NK-92 treated with Interleukin-12 subunit alpha and Interleukin-12 subunit beta, amount 100 ng/mL, for 24 hours (cell line): ENCODE results near the gene GABBR2.
"Not testable (repeated sequence)": the region's sequence is repeated elsewhere in the genome, so short reads cannot be mapped to it uniquely, and the experiment has no call there.

Source experiments
- DNase-seq: peaks from one replicate; lab custom pipeline; 2025; lab: John Stamatoyannopoulos, UW

Gene GABBR2

DNA sequence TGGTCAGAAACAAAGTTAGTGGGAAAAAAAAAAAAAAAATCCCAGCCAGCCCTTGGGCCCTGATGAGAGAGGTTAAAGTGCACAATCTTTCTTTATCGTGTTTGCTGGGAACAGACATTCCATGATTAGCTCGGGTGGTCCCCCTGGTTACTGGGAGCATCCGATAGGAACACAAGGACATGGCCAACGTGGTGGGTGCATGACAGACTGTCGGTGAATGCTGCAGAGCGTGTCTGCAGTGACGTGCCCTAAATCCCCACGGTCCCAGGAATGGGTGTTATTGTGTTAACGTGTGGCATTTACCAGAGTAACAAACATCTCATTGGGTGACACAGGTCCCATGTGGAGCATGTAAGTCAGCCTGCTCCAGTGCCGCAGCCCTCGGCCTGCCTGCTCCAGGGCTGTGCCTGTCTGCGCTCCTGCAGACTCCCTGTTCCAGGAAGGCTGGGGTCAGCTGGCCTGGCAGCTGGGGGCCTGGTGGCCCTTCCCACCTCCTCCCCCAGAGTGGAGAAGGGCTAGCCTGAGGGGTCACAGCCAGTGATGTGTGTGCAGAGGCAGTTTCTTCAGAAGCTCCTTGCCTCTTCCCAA, 419.0 kb downstream of the GABBR2 start:
- no peak for DNase-seq

DNA sequence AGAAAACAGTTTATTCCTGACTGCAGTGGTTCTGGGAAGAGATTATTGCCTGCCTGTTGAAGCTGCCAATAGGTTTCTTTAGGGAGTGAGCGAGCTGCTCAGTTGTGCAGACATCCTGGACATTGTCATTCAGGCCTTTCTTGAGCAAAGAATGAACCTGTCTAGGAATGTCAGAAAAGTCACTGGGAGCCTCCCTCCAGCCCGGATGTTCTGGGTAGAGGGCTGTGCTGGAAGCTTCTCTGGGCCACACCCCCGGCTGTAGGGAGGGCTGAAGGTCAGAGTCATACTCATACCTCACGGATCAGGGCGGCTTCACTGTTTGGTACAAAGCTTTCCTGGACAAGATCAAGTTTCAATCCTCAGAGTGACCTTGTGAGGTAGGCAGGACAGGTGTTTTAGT, 419.9 kb downstream of the GABBR2 start:
- DNase-seq = no peak

DNA sequence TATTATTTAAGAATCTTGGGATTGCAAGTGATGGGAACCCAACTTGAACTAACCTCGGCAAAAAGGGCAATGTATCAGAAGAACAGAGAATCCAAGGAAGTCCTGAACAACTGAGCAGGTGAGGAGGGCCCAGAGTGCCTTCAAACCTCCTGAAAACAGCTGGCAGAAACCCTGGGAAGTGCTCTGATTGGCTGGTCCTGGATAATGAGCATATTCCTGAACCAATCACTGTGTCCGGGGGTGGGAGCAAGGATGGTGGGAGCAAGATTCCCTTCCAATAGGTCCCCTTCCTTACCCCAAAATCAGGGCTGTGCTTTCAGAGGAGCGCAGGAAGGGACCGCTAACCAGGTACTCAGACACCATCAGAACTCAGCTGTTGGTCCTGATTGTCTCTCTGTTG, 421.4 kb downstream of the GABBR2 start:
- no peak for DNase-seq

DNA sequence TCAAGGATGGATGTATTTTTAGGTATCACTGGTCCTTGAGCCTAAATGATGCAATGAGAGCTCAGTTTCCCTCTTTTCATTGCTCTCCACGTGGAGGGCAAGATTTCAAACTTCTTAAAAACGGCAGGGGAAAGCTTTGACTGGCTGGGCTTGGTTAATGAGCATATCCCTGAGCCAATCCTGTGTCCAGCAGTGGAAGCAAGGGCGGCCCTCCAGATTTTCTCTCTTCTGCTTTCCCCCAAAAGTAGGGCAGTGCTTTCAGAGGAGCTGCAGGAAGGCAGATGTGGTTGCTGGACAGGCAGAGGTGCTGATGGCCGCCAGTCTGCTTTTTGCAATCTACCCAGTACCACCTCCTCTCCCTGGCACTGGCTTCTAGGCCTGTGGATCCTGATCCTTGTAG, 423.3 kb downstream of the GABBR2 start:
- DNase-seq = no peak

DNA sequence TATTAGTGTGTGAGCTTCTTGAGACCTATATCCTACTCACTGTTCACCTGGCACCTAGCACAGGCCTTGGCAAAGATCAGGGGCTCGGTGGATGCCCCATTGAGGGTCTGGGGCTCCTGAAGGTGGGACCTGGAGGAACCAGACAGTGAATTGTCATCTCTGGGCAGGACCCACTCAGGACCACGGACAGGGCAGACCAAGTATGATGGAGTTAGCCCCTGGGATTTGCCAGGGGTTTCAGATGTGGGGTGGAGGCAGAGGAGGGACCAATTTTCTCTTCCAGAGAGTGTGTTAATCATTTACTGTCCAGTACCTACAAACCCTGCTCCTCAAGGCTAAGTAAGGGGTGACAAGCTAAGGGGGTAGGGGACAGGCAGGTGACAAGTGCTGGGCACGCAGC, 424.0 kb downstream of the GABBR2 start:
- no peak for DNase-seq

DNA sequence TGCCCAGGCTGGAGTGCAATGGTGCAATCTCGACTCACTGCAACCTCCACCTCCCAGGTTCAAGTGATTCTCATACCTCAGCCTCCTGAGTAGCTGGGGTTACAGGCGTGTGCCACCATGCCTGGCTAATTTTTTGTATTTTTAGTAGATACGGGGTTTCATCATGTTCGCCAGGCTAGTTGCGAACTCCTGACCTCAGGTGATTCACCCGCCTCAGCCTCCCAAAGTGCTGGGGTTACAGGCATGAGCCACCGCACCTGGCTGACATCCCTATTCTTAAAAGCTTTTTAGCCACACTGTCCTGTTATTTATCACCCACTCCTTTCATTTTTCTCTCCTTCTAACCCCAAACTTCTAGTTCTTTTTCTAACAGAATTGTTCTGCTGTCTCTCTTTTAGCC, 425.6 kb downstream of the GABBR2 start:
- DNase-seq = not testable (repeated sequence)

DNA sequence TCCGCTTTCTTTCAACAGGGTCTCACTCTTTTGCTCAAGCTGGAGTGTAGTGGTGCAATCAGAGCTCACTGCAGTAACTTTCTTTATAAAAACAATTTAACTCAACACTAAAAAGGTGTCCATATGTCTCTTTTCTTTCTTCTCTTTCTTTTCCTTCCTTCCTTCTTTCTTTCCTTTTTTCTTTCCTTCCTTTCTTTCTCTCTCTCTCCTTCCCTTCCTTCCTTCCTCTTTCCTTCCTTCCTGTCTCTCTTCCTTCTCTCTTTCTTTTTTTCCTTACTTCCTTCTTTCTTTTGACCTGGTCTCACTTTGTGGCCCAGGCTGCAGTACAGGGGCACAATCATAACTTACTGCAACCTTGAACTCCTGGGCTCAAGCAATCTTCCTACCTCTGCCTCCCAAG, 427.5 kb downstream of the GABBR2 start:
- DNase-seq = no peak

DNA sequence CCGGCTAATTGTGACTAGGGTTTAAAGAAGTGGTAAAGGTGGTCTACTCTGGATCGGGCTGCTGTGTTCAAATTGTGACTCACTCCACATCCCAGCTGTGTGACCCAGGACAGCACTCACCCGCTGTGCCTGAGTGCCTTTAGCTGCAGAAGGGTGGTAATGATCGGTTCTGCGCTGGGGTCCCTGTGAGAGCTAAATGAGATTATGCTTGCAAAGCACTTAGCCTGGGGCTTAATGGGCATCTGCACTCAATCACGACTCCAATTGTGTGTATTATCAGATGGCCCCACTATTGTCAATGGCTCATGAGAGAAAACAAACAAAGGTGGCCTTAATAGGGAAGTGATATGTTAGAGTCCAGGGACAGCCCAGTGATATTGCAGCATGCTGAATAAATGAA, 428.2 kb downstream of the GABBR2 start:
- DNase-seq = no peak

DNA sequence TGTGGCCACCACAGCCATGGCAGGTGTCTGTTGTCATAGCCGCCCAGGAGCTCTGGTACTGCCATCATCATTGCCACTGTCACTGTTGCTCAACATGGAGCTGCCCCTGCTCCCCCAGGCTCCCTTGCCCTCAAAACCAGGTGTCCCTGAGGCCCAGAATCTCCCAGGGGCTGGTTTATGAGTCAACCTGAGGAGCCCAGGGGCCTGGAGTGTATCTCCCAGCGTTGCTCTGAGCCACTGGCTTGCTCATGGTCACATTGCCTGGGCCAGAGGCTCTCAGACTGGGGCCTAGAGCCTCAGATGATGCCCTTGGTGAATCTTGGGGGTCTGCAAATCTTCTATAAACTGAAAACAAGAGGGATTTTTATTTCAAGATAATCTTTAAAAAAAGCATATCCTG, 428.6 kb downstream of the GABBR2 start:
- no peak for DNase-seq

DNA sequence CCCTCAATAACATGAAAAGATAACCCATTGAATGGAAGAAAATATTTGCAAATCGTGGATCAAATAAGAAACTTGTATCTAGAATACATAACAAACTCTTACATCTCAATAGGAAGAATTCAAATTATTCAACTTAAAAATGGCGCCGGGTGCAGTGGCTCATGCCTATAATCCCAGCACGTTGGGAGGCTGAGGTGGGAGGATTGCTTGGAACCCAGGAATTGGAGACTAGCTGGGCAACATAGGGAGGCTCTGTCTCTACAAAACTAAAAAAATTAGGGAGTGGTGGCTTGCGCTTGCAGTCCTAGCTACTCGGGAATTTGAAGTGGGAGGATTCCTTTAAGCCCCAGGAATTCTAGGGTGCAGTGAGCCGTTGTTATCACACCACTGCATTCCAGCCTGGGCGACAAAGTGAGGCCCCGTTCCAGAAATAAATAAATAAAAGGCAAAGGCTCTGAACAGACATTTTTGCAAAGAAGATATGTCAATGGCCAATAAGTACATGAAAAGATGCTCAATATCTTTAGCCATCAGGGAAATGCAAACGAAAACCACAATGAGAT, 431.7 kb downstream of the GABBR2 start:
- no peak for DNase-seq

DNA sequence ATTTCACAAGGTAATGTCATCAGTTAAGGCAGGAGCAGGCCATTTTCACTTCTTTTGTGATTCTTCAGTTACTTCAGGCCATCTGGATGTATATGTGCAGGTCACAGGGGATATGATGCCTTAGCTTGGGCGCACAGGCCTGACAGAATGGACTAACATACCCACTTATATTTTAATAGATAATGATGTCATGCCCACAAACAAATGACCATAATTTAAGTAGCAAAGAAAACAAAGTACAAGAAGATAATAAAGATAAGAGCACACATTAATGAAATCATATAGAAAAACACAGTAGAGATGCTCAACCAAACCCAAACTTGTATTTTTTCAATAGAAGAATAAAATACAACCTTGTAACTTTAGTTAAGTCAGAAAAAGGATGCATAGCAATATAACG, 433.6 kb downstream of the GABBR2 start:
- DNase-seq = no peak

DNA sequence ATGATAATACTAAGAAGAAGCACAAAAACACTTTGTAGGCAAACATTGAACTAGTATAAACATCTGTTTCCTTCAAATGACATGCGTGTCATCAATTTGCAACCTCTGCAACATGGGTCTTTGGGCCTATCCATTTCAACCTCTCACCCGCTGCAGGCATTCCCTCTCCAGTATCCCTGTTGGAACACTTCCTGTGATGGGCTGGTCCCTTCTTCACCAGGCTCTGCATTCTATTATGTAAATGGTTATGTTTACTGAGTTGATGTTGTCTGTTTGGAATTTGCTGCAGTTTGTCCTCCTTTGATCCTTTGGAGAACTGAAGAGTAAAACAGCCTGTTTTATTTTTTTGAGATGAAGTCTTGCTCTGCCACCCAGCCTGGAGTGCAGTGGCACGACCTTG, 436.7 kb downstream of the GABBR2 start:
- no peak for DNase-seq

DNA sequence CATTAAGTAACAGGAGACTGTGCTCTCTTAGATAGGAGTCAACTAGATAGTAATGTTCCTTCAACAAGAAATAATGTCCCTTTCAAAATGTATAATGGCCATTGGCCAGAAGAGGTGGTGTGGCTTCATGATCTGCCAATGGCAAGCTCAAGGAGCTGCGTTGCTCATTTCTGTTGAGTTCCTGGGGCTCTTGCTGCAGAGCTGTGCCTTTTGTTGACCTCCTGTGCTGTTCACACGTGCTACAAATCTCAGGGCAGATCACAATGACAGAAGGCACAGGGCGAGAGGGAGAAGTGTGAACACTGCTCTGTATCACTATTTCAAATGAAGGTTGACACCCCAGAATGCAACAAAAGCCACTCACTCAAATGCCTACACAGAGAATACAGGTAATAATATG, 437.3 kb downstream of the GABBR2 start:
- DNase-seq = no peak

DNA sequence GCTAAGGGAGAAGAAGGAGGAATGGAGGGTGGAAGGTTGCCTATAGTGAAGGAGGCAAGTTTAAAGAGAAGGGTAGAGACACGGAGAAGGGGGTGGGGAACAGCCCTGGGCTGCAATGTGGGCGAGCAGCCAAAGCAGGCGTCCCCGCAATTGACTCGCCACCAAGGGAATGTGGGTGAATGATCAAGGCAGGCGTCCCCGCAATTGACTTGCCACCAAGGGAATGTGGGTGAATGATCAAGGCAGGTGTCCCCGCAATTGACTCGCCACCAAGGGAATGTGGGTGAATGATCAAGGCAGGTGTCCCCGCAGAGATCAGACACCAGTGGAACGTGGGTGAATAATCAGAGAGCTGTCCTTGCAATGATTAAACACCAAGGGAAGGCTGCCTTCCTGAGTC, 438.5 kb downstream of the GABBR2 start:
- not testable (repeated sequence) for DNase-seq

DNA sequence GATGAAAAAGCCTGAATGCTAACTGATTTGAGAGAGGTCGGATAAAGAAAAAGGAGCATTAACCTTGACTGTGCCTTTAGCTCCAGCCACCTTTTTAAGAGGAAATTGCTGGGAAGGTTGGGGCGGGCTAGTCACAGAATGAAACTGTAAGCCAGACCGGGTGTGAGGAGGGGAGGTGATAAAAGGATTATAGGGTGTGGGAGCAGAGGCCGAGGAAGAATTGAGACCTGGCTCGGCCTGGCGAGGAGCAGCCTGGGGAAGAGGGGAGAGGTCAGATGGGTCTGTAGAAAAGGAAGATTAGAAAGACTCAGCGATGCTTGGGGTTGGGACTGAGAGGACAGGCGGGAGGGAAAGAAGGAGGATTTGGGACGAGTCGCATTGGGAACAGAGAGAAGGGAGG, 439.1 kb downstream of the GABBR2 start:
- DNase-seq = not testable (repeated sequence)

DNA sequence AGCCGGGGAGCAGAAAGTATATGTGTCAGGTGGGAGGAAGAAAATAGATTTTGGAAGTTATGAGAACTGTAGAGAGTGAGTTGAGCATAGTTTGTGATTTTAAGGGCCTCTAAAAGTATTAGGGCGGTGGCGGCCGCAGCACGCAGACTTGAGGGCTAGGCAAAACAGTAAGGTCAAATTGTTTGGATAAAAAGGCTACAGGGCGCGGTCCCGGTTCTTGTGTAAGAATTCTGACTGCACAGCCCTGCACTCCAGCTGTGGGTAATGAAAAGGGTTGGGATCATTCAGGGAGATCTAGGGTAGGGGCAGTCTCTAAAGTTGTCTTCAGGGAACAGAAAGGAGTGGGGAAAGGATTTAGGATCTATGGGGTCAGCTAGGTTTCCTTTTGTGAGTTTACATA, 441.2 kb downstream of the GABBR2 start:
- not testable (repeated sequence) for DNase-seq

DNA sequence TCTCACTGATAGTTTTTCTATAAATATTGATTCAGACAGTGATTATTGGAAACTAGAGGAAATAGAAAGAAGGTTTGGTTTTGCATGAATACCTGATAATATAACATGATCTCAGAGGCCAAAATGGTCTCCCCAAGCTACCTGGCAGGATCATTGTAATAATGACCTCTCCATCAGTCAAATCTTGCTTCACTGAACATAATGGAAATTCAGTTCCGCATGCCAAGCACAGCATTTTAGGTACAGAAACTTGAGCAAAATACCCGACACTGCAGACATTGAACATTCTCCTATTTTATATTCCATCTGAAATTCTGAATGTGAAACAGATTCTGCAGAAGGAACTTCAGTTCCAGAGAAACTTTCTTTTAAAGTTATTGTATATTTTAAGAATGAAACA, 444.2 kb downstream of the GABBR2 start:
- DNase-seq = no peak

DNA sequence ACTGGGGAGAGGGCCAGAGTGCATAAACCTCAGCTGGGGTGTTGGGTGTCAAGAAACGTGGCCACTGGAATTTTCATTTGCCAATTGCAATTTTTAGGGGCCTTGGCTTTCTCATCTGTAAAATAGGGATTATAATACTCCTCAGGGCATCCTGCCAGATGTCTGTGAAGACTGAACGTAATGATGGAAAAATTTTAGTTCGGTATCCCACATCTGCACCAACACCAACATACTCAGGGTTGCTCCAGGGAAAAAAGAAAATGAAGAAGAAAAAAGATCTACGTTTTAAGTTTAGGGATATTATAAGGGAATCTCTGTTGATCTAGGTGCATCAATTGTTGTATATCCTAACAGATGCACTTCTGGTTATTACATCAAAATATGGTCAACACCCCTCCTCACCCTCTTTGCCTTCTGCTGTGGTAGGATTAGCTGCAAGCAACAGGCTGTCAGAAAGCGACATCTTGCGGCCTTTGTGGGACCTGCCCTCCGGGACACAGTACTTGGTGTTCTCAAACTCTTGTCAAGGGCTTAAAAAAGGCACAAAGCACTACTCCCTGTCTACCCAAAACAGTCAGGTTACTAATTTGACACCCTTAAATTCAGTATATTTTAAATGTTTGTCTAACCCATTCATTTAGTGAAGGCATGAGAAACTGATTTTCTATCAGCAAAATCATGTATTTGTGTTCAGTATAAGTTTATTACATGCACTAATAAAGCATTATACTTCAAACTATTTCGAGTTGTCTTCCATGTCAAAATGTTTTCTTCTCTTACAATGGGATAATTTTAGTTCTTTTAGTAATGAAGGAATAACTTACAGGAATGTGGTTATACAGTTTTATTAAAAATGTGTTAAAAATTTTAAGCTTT, 445.0 kb downstream of the GABBR2 start:
- DNase-seq = peak; percentile 43

DNA sequence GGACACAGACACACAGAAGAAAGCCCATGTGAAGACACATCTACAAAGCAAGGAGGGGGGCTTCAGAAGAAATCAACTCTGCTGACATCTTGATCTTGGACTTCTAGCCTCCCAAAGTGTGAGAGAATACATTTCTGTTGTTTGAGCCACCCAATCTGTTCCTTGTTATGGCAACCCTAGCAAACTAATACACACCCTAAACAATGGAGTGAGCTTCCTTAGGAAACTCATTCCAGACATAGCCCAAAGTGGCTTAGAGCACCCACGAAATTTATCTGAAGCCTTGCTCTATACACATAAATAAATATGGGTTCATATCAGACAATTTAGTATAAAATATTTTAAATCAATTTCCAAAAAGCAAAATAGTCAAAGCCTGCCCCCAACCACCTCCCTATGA, 445.7 kb downstream of the GABBR2 start:
- DNase-seq = no peak

DNA sequence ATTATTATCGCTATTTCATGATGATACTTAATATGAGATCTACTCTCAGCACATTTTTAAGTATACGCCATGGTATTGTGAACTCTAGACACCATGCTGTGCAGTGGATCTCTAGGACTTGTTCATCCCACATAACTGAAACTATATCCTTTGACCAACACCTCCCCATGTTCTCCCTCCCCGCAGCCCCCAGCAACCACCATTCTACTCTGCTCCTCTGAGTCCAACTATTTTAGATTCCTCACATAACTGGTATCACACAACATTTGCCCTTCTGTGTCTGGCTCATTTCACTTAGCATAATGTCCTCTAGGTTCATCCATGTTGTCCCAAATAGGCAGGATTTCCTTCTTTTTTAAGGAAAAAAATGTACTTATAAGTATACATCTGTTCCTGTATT, 446.7 kb downstream of the GABBR2 start:
- no peak for DNase-seq

DNA sequence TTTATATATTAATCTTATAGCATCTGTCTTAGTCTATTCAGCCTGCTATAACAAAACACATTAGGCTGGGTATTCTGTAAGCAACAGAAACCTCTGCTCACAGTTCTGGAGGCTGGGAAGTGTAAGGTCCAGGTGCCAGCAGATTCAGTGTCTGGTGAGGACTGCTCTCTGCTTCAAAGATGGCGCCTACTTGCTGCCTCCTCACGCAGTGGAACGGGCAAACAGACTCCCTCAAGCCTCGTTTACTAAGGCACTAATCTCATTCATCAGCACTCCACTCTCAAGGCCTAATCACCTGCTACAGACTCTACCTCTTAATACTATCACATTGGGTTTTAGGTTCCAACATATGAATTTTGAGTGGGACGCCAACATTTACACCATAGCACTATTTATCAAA, 448.1 kb downstream of the GABBR2 start:
- no peak for DNase-seq

DNA sequence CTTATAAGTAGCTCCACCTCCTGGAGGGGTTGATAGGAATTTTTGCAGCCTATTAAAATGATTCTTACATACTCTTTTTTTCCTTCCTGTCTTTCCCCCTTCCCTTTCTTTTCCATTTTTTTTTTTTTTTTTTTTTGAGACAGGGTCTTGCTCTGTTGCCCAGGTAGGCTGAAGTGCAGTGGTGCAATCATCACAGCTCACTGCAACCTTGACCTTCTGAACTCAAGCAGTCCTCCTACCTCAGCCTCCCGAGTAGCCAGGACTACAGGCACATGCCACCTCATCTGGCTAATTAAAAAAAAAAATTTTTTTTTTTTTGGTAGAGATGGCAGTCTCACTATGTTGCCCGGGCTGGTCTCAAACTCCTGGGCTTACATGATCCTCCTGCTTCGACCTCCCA, 448.9 kb downstream of the GABBR2 start:
- DNase-seq = no peak

DNA sequence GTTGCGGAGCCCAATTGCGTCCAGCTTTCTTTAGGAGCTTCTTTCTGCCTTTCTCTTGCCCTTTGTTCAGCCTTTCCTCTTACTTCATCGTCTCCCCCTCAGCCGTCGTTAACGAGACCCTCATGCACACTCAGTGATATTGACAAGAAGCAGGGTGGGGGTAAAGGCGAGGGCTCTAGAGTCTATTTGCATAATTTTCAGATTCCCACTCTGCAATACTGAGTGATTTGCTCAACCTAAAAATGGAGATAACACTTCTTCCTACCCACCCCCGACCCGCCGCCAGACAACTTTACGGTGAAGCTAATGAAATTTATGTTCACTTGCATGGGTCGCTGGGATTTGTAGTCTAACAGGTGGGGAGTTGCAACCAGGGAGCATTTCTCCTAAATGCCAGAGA, 452.0 kb downstream of the GABBR2 start:
- no peak for DNase-seq
